Measurements from ENCODE around the gene ALDH6A1. TPM values are rescaled to one million over a fixed set of nuclear protein-coding genes. Genes with fewer than 3 reads are reported as not detected.
"Not testable (repeated sequence)": the region's sequence is repeated elsewhere in the genome, so short reads cannot be mapped to it uniquely, and the experiment has no call there.

ALDH6A1 gene
- total and polyA plus RNA-seq, 2 of the 13 experiments (the other 11 are each of a cell fraction or from before 2014, with no cell fraction given), result 26.9 to 49.9 TPM

DNA sequence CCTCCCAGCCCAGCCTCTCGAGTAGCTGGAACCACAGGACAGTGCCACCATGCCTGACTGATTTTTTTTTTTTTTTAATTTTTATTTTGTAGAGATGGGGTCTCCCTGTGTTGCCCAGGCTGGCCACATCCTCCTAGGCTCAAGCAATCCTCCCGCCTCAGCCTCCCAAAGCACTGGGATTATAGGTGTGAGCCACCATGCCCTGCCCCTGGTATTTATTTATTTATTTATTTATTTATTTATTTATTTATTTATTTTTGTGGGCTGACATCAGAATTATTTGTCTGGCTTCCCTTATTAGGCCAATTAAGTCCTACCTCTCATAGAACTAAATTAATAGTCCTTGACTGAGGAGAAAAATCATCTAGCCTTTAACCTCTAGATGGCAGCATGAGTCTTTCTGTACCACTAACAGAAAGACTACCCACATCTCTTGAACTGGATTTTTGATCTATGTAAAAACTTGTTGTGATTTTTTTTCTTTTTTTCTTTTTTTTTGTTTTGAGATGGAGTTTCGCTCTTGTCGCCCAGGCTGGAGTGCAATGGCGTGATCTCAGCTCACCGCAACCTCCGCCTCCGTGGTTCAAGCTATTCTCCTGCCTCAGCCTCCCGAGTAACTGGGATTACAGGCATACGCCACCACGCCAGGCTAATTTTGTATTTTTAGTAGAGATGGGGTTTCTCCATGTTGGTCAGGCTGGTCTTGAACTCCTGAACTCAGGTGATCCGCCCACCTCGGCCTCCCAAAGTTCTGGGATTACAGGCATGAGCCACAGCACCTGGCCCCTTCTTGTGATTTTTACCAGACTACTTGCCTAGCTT, 27.4 kb upstream of the ALDH6A1 start:
- DNase-seq (ENCODE audit: low spot score) (peak; percentile 48), ATAC-seq (peak; percentile 63)
- H3K4me1 ChIP-seq (ENCODE audit: insufficient read depth, low read length); H3K27ac ChIP-seq (ENCODE audit: extremely low read length, insufficient read depth, low read length); FAIRE-seq; H3K4me3 ChIP-seq (replicated peaks in 1 of 3; ENCODE audit: insufficient read depth in 1 of 3, low read depth in 2 of 3, low read length in 3 of 3); H3K79me2 ChIP-seq (ENCODE audit: insufficient read depth, low read length); H2AFZ ChIP-seq (ENCODE audit: low read length); H4K20me1 ChIP-seq (ENCODE audit: insufficient read depth, low read length); H3K27me3 ChIP-seq (ENCODE audit: control insufficient read depth in 1 of 2, insufficient read depth in 2 of 2, low read length in 2 of 2); H3K4me2 ChIP-seq (ENCODE audit: low read depth, low read length); H3K9ac ChIP-seq (ENCODE audit: insufficient read depth, low read depth, low read length); POLR2A ChIA-PET; H3K9me3 ChIP-seq (ENCODE audit: low read length); BruUV-seq (replicated peaks): not testable (repeated sequence)
- CTCF ChIA-PET (ENCODE audit: low intra/inter-chr PET ratio, low total read pairs), result interaction anchor here (0.8 to 2.5 kb wide), 4 partner anchors 106 to 146 kb away, joined by 3 to 23 read pairs (median 13); no protein-coding TSS in a partner anchor
- peaks cover 3 to 10% of the 10 kb centered on the region in 2 experiments; a peak in 3 of 5 replicates for H3K36me3 ChIP-seq (replicated peaks in 1 of 2; ENCODE audit: control insufficient read depth in 1 of 2, insufficient read depth in 2 of 2, low read length in 2 of 2)
- intact Hi-C loops (cut with micrococcal nuclease; ENCODE audit: unreplicated experiment), result loop anchor here (1.0 kb wide), 2 partner anchors 140 to 146 kb away; no protein-coding TSS in a partner anchor
- WGBS (ENCODE audit: low lambda C conversion rate), result 97% methylated on average over 13 of the region's 13 CpGs
- in situ Hi-C loops (cut with HindIII; ENCODE audit: extremely low pct_ligation_motif_present, low pct_unique_long_range_greater_than_20kb), result loop anchor here (5.0 kb wide), 1 partner anchor 141 kb away; no protein-coding TSS in a partner anchor
- TF ChIP-seq STAG1 (CRISPR knock-in tag; IDR thresholded peaks at IDR 0.05) (peak; percentile 69), CTCF (CRISPR knock-in tag; IDR thresholded peaks at IDR 0.05) (peak; percentile 65), RAD21 (CRISPR knock-in tag; IDR thresholded peaks at IDR 0.05) (peak; percentile 64), SMC3 (IDR thresholded peaks at IDR 0.05; ENCODE audit: low read length) (peak; percentile 37; the same call in 1 of the 2 replicates)

GRCh38 chr14:74109369-74109768, 25.1 kb upstream of the ALDH6A1 start:
- ATAC-seq (no peak), DNase-seq (ENCODE audit: low spot score) (no peak), FAIRE-seq (no peak)
- H3K9me3 ChIP-seq (ENCODE audit: low read length), result no peaks in the 10 kb centered on the region
- no peaks in the 10 kb centered on the region for H3K4me1 ChIP-seq (ENCODE audit: insufficient read depth, low read length)
- in situ Hi-C loops (cut with HindIII; ENCODE audit: extremely low pct_ligation_motif_present, low pct_unique_long_range_greater_than_20kb), result no loop called here
- no peak overlapping the region for H2AFZ ChIP-seq (ENCODE audit: low read length)
- intact Hi-C loops (cut with micrococcal nuclease; ENCODE audit: unreplicated experiment), result no loop called here
- H3K36me3 ChIP-seq (replicated peaks in 1 of 2; ENCODE audit: control insufficient read depth in 1 of 2, insufficient read depth in 2 of 2, low read length in 2 of 2), result peaks cover 3 to 14% of the 10 kb centered on the region in 2 experiments; a peak in 4 of 5 replicates
- ChIA-PET POLR2A (no interaction called here), CTCF (ENCODE audit: low intra/inter-chr PET ratio, low total read pairs) (no interaction called here)
- H3K27ac ChIP-seq (ENCODE audit: extremely low read length, insufficient read depth, low read length), result no peak overlapping the region
- no peaks in the 10 kb centered on the region for H4K20me1 ChIP-seq (ENCODE audit: insufficient read depth, low read length)
- 92% methylated on average over 1 of the region's 1 CpG for WGBS (ENCODE audit: low lambda C conversion rate)
- no peaks in the 10 kb centered on the region for H3K79me2 ChIP-seq (ENCODE audit: insufficient read depth, low read length)
- no peaks in the 10 kb centered on the region for H3K27me3 ChIP-seq (ENCODE audit: control insufficient read depth in 1 of 2, insufficient read depth in 2 of 2, low read length in 2 of 2)
- no peak overlapping the region for H3K4me2 ChIP-seq (ENCODE audit: low read depth, low read length)
- no peak overlapping the region for H3K4me3 ChIP-seq (replicated peaks in 1 of 3; ENCODE audit: insufficient read depth in 1 of 3, low read depth in 2 of 3, low read length in 3 of 3)
- BruUV-seq (replicated peaks), result no TSS peak
- H3K9ac ChIP-seq (ENCODE audit: insufficient read depth, low read depth, low read length), result no peak overlapping the region
- TF ChIP-seq ZNF275 (CRISPR knock-in tag; IDR thresholded peaks at IDR 0.05; ENCODE audit: borderline replicate concordance) (no peak), DPF2 (CRISPR knock-in tag; IDR thresholded peaks at IDR 0.05; ENCODE audit: borderline replicate concordance, low read depth) (no peak), MED1 (CRISPR knock-in tag; IDR thresholded peaks at IDR 0.05) (no peak), ARHGAP35 (CRISPR knock-in tag; IDR thresholded peaks at IDR 0.05; ENCODE audit: borderline replicate concordance) (no peak), PAWR (CRISPR knock-in tag; IDR thresholded peaks at IDR 0.05; ENCODE audit: borderline replicate concordance) (no peak), CBX5 (CRISPR knock-in tag; IDR thresholded peaks at IDR 0.05; ENCODE audit: borderline replicate concordance) (no peak), ATF1 (CRISPR knock-in tag; IDR thresholded peaks at IDR 0.05) (no peak), ZNF580 (CRISPR knock-in tag; IDR thresholded peaks at IDR 0.05; ENCODE audit: borderline replicate concordance, low read depth) (no peak), ZNF274 (CRISPR knock-in tag; IDR thresholded peaks at IDR 0.05) (no peak), ZBTB20 (CRISPR knock-in tag; IDR thresholded peaks at IDR 0.05; ENCODE audit: borderline replicate concordance, low read depth) (no peak)

All from HepG2 (cell line).